ENCODE data around the gene NOSIP. TPM values are rescaled to one million over a fixed set of nuclear protein-coding genes. Genes with fewer than 3 reads are reported as not detected.

Gene NOSIP
- total RNA-seq, 6 donors from 2014 or later = 30.3 to 72.3 (median 57.9) TPM

DNA sequence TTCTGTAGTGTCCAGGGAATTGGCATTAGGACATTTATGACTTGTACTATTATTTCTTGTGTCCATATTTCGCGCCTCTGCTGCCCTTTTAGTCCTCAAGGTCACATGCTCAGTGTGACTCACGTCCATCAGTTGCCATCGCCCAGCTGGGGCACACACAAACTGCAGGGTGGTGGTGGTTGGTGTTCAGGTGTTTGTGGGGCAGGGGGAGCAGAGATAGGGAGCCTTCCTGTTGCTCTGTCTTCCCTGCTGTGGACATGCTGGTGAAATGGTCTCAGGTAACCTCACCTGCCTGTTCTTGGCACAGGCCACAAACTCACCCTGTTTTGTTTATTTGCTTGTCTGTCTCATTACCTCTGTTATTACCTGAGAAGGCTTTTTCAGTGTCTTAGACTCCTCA lies 33.0 kb upstream of the NOSIP start:
- ATAC-seq (ENCODE audit: low FRiP score in 2 of 2) (no peak), DNase-seq (no peak)
- Histone ChIP-seq H3K4me1 (peaks cover 5 to 19% (median 17%) of the 10 kb centered on the region in 4 donors), H3K36me3 (peaks cover 15 to 70% (median 58%) of the 10 kb centered on the region in 4 donors), H3K9me3 (no peaks in the 10 kb centered on the region), H3K4me3 (no peak overlapping the region), H3K27me3 (no peaks in the 10 kb centered on the region), H3K27ac (no peak overlapping the region)
- WGBS, 2 donors = 74 to 81% methylated on average over 4 of the region's 4 CpGs
- TF ChIP-seq EP300 (IDR thresholded peaks at IDR 0.05) = no peak
- no peak for TF ChIP-seq POLR2AphosphoS5 (IDR thresholded peaks at IDR 0.05)

DNA sequence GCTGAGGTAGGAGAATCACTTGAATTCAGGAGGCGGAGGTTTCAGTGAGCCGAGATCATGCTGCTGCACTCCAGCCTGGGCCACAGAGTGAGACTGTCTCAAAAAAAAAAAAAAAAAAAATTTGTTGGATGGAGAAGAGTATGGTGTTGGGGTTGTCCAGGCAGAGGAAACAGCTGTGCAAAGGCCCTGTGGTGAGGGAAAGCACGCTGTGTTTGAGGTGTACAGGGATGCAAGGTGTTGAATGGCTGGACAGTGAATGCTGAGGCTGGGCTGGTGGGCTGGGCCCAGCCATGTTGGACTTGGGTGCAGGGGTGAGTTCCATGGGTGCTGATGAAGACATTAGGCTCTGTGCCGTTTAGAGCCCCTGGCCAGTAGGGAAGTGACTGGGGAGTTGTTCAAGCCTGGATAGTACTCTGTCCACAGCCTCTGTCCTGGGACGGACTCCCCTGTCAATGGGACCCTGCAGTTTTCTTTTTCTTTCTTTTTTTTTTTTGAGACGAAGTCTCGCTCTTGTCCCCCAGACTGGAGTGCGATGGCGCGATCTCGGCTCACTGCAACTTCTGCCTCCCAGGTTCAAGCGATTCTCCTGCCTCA lies 29.2 kb upstream of the NOSIP start:
- Histone ChIP-seq H3K9me3 (no peaks in the 10 kb centered on the region), H3K27ac (no peak overlapping the region), H3K4me3 (no peak overlapping the region), H3K4me1 (peaks cover 5 to 19% (median 17%) of the 10 kb centered on the region in 4 donors), H3K36me3 (peaks cover 10 to 66% (median 43%) of the 10 kb centered on the region in 4 donors), H3K27me3 (no peaks in the 10 kb centered on the region)
- 98% methylated on average over 12 of the region's 12 CpGs for WGBS, 2 donors
- ATAC-seq (ENCODE audit: low FRiP score in 2 of 2) (no peak), DNase-seq (no peak)
- TF ChIP-seq POLR2A (IDR thresholded peaks at IDR 0.05) (no peak), POLR2AphosphoS5 (IDR thresholded peaks at IDR 0.05) (no peak), EP300 (IDR thresholded peaks at IDR 0.05) (no peak)
- TF ChIP-seq, protein P1, sequence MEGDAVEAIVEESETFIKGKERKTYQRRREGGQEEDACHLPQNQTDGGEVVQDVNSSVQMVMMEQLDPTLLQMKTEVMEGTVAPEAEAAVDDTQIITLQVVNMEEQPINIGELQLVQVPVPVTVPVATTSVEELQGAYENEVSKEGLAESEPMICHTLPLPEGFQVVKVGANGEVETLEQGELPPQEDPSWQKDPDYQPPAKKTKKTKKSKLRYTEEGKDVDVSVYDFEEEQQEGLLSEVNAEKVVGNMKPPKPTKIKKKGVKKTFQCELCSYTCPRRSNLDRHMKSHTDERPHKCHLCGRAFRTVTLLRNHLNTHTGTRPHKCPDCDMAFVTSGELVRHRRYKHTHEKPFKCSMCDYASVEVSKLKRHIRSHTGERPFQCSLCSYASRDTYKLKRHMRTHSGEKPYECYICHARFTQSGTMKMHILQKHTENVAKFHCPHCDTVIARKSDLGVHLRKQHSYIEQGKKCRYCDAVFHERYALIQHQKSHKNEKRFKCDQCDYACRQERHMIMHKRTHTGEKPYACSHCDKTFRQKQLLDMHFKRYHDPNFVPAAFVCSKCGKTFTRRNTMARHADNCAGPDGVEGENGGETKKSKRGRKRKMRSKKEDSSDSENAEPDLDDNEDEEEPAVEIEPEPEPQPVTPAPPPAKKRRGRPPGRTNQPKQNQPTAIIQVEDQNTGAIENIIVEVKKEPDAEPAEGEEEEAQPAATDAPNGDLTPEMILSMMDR (IDR thresholded peaks at IDR 0.05) = no peak

DNA sequence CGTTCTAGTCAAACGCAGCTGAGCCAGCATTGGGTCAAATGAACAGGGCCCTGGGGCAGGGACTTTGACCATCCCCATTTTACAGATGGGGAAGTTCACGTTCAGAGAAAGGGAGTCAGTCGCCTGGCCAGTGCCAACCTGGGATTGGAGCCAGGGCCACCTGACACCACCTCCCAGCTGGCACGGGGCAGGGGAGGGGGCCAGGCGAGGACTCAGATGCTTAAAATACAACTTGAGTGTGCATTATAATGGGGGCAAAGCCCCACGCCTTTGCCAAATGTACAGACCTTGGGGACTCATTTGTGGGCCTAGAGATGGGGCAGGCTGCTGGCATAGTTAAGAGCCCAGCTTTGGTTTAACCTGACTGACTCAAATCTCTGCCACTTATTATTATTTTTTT lies 25.2 kb upstream of the NOSIP start:
- Histone ChIP-seq H3K36me3 (peaks cover 25 to 91% (median 69%) of the 10 kb centered on the region in 4 donors), H3K27me3 (no peaks in the 10 kb centered on the region), H3K27ac (no peak overlapping the region), H3K9me3 (no peaks in the 10 kb centered on the region), H3K4me1 (no peaks in the 10 kb centered on the region), H3K4me3 (no peak overlapping the region)
- DNase-seq (peak in 1 of 2 donors; percentile 47), ATAC-seq (ENCODE audit: low FRiP score in 2 of 2) (no peak)
- TF ChIP-seq POLR2AphosphoS5 (IDR thresholded peaks at IDR 0.05) (no peak), POLR2A (IDR thresholded peaks at IDR 0.05) (no peak), EP300 (IDR thresholded peaks at IDR 0.05) (no peak)
- TF ChIP-seq, protein P1 (IDR thresholded peaks at IDR 0.05) = no peak
- 91 to 95% methylated on average over 3 to 7 of the region's 7 CpGs for WGBS, 2 donors

DNA sequence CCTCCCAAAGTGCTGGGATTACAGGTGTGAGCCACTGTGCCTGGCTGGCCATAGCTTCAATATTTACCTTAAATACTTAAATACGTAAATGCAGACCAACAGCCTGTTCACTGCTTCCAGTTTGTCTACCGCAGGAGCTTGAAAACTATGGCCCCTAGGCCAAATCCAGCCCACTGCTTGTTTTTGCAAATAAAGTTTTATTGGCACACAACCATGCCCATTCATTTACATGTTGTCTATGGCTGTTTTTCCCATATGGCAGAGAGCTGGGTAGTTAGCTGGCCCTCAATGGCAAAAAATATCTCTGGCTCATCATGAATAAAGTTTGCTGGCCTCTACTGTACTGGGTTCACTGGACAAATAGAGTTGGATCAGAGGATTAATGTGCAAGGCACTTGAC lies 22.4 kb upstream of the NOSIP start:
- Histone ChIP-seq H3K36me3 (peaks cover 21 to 94% (median 76%) of the 10 kb centered on the region in 4 donors), H3K27me3 (no peaks in the 10 kb centered on the region), H3K4me3 (no peak overlapping the region), H3K4me1 (no peaks in the 10 kb centered on the region), H3K9me3 (no peaks in the 10 kb centered on the region), H3K27ac (no peak overlapping the region)
- DNase-seq = no peak
- 93 to 94% methylated on average over 2 of the region's 2 CpGs for WGBS, 2 donors
- TF ChIP-seq POLR2AphosphoS5 (IDR thresholded peaks at IDR 0.05) (no peak), EP300 (IDR thresholded peaks at IDR 0.05) (no peak), POLR2A (IDR thresholded peaks at IDR 0.05) (no peak)
- TF ChIP-seq, protein P1 (IDR thresholded peaks at IDR 0.05) = no peak
- ATAC-seq (ENCODE audit: low FRiP score in 2 of 2) = no peak

DNA sequence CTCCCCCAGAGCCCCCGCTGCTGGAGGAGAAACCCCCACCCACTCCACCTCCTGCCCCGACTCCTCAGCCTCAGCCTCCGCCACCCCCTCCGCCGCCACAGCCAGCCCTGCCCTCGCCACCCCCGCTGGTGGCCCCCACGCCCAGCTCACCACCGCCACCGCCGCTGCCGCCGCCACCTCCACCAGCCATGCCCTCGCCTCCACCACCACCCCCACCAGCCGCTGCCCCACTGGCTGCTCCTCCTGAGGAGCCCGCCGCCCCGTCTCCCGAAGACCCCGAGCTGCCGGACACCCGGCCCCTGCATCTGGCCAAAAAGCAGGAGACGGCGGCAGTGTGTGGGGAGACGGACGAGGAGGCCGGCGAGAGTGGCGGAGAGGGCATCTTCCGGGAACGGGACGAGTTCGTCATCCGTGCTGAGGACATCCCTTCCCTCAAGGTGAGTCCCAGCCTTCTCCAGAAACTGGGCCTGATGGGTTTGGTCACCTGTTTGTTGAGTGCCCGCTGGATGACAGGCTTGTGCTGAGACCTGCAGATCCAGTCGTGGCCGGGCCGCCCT lies 21.2 kb upstream of the NOSIP start:
- ATAC-seq (ENCODE audit: low FRiP score in 2 of 2) = no peak
- Histone ChIP-seq H3K27ac (no peak overlapping the region), H3K36me3 (peaks cover 25 to 97% (median 84%) of the 10 kb centered on the region in 4 donors), H3K4me3 (no peak overlapping the region), H3K27me3 (no peaks in the 10 kb centered on the region), H3K4me1 (no peaks in the 10 kb centered on the region), H3K9me3 (no peaks in the 10 kb centered on the region)
- peak in 1 of 2 donors; percentile 81 for DNase-seq
- TF ChIP-seq EP300 (IDR thresholded peaks at IDR 0.05) (no peak), POLR2AphosphoS5 (IDR thresholded peaks at IDR 0.05) (no peak), POLR2A (IDR thresholded peaks at IDR 0.05) (no peak)
- TF ChIP-seq, protein P1 (IDR thresholded peaks at IDR 0.05) = no peak
- WGBS, 2 donors = 92 to 97% methylated on average over 26 of the region's 38 CpGs

Measured in upper lobe of left lung (tissue), 6 donors.